A673 (cell line): ENCODE results near the gene MYEOV. TPM values are rescaled to one million over a fixed set of nuclear protein-coding genes. Genes with fewer than 3 reads are reported as not detected.

Experiments used
- BruUV-seq: library from RNA; stranded (reverse); fragments of 400-500 nt; replicated peaks from 2 replicates; lab custom pipeline; 2021; lab: Mats Ljungman, UMichigan
- CTCF ChIA-PET: fragments of 300-600 bp; sonication (Branson Sonifier 250); formaldehyde crosslinking; loops from one replicate; lab custom pipeline; 2022; ENCODE audit warnings: antibody characterized with exemption; lab: Charles Lee
- POLR2A ChIA-PET: fragments of 300-600 bp; sonication (Branson Sonifier 250); formaldehyde crosslinking; loops from one replicate; lab custom pipeline; 2022; ENCODE audit warnings: antibody characterized with exemption; ENCODE audit not compliant: low non-redundant PET; lab: Charles Lee
- DNase-seq: peaks from one replicate; pipeline ENCODE4 v3.0.0-alpha.2; 2015; ENCODE audit warnings: low spot score
- H3K27ac ChIP-seq: fragments of 200-600 bp; sonication (generic); 2 replicates; pipeline ENCODE4 v1.5.1; 2016; ENCODE audit warnings: mixed run types, low read depth, mild to moderate bottlenecking, mixed read lengths, antibody characterized with exemption, low read length; ENCODE audit not compliant: poor library complexity, severe bottlenecking
- H3K27me3 ChIP-seq: fragments of 200-600 bp; sonication (generic); replicated peaks from 2 replicates; pipeline ENCODE4 v1.6.1; 2017; ENCODE audit warnings: mixed run types, low read depth, mild to moderate bottlenecking, mixed read lengths, antibody characterized with exemption, low read length; ENCODE audit not compliant: insufficient read depth, poor library complexity
- H3K36me3 ChIP-seq: fragments of 200-600 bp; sonication (generic); 2 replicates; pipeline ENCODE4 v1.6.1; 2016; ENCODE audit warnings: mixed run types, mild to moderate bottlenecking, mixed read lengths, antibody characterized with exemption, low read length; ENCODE audit not compliant: insufficient read depth, poor library complexity, severe bottlenecking
- H3K4me1 ChIP-seq: fragments of 200-600 bp; sonication (generic); 2 replicates; pipeline ENCODE4 v1.6.1; 2017; ENCODE audit warnings: mixed run types, mild to moderate bottlenecking, mixed read lengths, antibody characterized with exemption, low read length; ENCODE audit not compliant: insufficient read depth, poor library complexity, severe bottlenecking
- H3K4me3 ChIP-seq: fragments of 200-600 bp; sonication (generic); 2 replicates; pipeline ENCODE4 v1.5.1; 2016; ENCODE audit warnings: low read depth, mixed run types, mild to moderate bottlenecking, mixed read lengths, low read length; ENCODE audit not compliant: poor library complexity, severe bottlenecking
- H3K9me3 ChIP-seq: fragments of 200-600 bp; sonication (generic); 2 replicates; pipeline ENCODE4 v1.6.1; 2016; ENCODE audit warnings: mixed run types, low read depth, mild to moderate bottlenecking, mixed read lengths, antibody characterized with exemption, low read length; ENCODE audit not compliant: poor library complexity, severe bottlenecking
- EZH2 ChIP-seq: fragments of 200-600 bp; sonication (generic); IDR thresholded peaks from 2 replicates; pipeline ENCODE4 v1.6.1; 2017; ENCODE audit warnings: borderline replicate concordance, low read depth, mild to moderate bottlenecking, mixed read lengths, antibody characterized with exemption, low read length; ENCODE audit not compliant: poor library complexity, severe bottlenecking
- intact Hi-C: fragments of 100-400 bp; cut with micrococcal nuclease; formaldehyde crosslinking; loops from one replicate; pipeline ENCODE4 v1.10.0; 2022; ENCODE audit not compliant: unreplicated experiment
- total RNA-seq: library from RNA; stranded (reverse); gene quantifications from 2 replicates; pipeline ENCODE4 v1.2.3, GENCODE V29; 2021
- TF ChIP-seq, protein P1 (sequence below): fragments of 300-800, 200-600 bp; sonication (generic); conservative IDR thresholded peaks from 2 replicates; pipeline ENCODE4 v1.5.1; 2017; ENCODE audit warnings: low read depth, mild to moderate bottlenecking, antibody characterized with exemption, low read length, moderate library complexity, mixed read lengths

MYEOV gene
- total RNA-seq, 1 experiment from 2014 or later: 174 TPM

GRCh38 chr11:69286374-69287371 is 7.3 kb upstream of the MYEOV start:
- H3K4me3 ChIP-seq: no peak overlapping the region
- no peaks in the 10 kb centered on the region for H3K4me1 ChIP-seq
- no peaks in the 10 kb centered on the region for H3K36me3 ChIP-seq
- ChIA-PET CTCF (no interaction called here), POLR2A (no interaction called here)
- no peak overlapping the region for H3K27ac ChIP-seq
- TF ChIP-seq, protein P1, sequence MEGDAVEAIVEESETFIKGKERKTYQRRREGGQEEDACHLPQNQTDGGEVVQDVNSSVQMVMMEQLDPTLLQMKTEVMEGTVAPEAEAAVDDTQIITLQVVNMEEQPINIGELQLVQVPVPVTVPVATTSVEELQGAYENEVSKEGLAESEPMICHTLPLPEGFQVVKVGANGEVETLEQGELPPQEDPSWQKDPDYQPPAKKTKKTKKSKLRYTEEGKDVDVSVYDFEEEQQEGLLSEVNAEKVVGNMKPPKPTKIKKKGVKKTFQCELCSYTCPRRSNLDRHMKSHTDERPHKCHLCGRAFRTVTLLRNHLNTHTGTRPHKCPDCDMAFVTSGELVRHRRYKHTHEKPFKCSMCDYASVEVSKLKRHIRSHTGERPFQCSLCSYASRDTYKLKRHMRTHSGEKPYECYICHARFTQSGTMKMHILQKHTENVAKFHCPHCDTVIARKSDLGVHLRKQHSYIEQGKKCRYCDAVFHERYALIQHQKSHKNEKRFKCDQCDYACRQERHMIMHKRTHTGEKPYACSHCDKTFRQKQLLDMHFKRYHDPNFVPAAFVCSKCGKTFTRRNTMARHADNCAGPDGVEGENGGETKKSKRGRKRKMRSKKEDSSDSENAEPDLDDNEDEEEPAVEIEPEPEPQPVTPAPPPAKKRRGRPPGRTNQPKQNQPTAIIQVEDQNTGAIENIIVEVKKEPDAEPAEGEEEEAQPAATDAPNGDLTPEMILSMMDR: no peak
- no peak for TF ChIP-seq EZH2
- DNase-seq: no peak
- no peaks in the 10 kb centered on the region for H3K27me3 ChIP-seq
- no TSS peak for BruUV-seq
- no peaks in the 10 kb centered on the region for H3K9me3 ChIP-seq
- intact Hi-C loops: no loop called here

DNA sequence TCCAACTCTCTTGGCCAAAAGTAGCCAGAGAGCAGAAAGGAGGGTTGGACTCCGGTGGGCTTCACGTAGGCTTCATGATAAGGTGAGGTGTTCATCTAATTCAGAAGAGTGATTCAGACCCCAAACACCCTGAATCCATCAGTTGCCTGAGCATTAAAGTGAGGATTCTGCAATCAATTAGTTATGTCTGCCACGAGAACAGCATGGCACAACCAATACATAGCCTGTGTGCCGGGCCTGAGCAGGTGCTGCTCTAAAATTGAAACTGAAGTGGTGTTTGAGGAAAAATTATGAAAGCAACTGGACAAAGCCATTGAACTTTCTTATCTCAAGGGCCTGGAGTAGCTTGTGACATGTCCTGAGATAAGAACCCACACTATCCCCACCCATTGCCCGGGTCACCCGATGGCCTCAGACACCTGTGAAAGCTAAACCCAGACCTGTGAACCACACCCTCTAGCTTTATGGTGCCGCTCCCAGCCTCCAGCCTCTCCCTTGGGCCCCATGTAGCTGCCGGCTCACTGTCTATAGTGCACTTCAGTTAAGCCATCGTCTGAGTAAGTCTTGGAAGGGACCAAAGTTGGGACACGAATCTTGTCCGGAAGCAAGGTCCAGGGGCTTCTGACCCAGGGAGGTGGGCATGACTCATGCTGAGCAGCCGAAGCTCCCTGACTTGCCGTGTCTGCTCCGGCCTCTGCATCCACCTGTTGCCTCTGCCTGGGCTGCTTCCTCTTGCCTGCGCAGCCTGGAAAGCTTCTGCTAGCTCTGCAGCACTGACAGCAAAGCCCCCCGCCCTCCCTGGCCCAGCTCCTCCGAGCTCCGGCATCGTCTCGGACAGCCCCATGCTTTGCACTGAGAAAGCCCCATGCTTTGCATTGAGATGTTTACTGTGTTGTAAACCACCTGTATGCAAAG is 5.7 kb upstream of the MYEOV start:
- no peaks in the 10 kb centered on the region for H3K36me3 ChIP-seq
- H3K4me1 ChIP-seq: peaks cover 9% of the 10 kb centered on the region
- no peak overlapping the region for H3K27ac ChIP-seq
- POLR2A ChIA-PET: no interaction called here
- TF ChIP-seq, protein P1: no peak
- TF ChIP-seq EZH2: no peak
- DNase-seq: no peak
- H3K4me3 ChIP-seq: no peak overlapping the region
- H3K27me3 ChIP-seq: no peaks in the 10 kb centered on the region
- CTCF ChIA-PET: no interaction called here
- BruUV-seq: no TSS peak
- intact Hi-C loops: no loop called here
- no peaks in the 10 kb centered on the region for H3K9me3 ChIP-seq

- H3K9me3 ChIP-seq: no peaks in the 10 kb centered on the region
- CTCF ChIA-PET: interaction anchor here (0.5 kb wide), 1 partner anchor 24 kb away, joined by 3 read pairs; no protein-coding TSS in a partner anchor
- no peaks in the 10 kb centered on the region for H3K27me3 ChIP-seq
- no peaks in the 10 kb centered on the region for H3K36me3 ChIP-seq
- intact Hi-C loops: no loop called here
- no peak for TF ChIP-seq EZH2
- TF ChIP-seq, protein P1: no peak
- no peak overlapping the region for H3K27ac ChIP-seq
- BruUV-seq: no TSS peak
- peaks cover 15% of the 10 kb centered on the region for H3K4me1 ChIP-seq
- DNase-seq: no peak
- POLR2A ChIA-PET: no interaction called here
- H3K4me3 ChIP-seq: no peak overlapping the region
These were observed 5.1 kb upstream of the MYEOV start for GRCh38 chr11:69288883-69289242.
